GM19328 (cell line): ENCODE data around the gene MYG1.
"Not testable (repeated sequence)": the region's sequence is repeated elsewhere in the genome, so short reads cannot be mapped to it uniquely, and the experiment has no call there.

ENCODE experiments used
- ATAC-seq: cut with Tn5 transposase; IDR thresholded peaks from one replicate; pipeline ENCODE4 v1.9.1; 2021; ENCODE audit warnings: mild to moderate bottlenecking, moderate library complexity; ENCODE audit not compliant: unreplicated experiment

The MYG1 gene

GRCh38 chr12:53325511-53326061 is 26.1 kb downstream of the MYG1 start:
- ATAC-seq = no peak

GRCh38 chr12:53326460-53327185 is 27.1 kb downstream of the MYG1 start:
- no peak for ATAC-seq

- no peak for ATAC-seq
These were observed 28.0 kb downstream of the MYG1 start for GRCh38 chr12:53327435-53328042.

- no peak for ATAC-seq
These were observed 28.5 kb downstream of the MYG1 start for GRCh38 chr12:53328043-53328435.

DNA sequence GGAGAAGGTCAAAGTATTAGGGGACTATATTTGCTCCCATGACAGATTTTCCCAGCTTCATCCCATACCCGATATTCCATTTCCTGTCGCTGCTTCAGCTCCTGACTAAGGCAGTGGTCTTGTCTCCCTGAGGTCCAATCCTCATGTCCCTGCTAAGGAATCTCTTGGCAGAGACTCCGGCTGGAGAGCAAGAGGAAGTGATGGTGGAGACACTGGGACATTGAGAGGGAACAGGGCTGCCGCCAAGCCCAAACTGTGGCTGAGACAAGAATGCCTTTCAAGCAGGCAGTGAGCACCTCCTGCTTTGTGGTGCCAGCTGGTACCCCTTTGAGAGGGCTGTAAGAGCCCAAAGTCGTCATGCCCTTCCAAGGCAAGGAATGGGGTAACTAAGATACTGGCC is 31.2 kb downstream of the MYG1 start:
- ATAC-seq = no peak

- not testable (repeated sequence) for ATAC-seq
These were observed 32.8 kb downstream of the MYG1 start for GRCh38 chr12:53332339-53332738.

- no peak for ATAC-seq
These were observed 33.2 kb downstream of the MYG1 start for GRCh38 chr12:53332744-53333143.

DNA sequence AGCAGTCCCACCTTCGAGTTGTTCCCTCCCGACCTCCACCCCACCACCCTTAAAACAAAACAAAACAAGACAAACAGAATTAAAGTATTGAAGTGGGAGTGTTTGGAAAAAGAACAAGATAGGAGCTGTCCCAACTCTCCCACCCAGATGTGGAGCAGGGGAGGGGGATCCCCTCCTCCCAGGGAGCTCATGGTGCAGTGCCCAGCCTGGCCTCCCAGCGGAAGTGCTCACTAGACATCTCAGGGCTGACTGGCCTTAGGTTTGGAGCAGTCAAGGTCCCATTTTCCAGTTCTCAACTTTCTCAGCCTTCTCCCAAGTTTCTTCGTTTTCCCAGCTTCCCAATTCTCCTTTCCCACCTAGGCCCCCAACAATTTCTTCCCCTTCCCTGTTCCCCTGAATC is 33.8 kb downstream of the MYG1 start:
- no peak for ATAC-seq

DNA sequence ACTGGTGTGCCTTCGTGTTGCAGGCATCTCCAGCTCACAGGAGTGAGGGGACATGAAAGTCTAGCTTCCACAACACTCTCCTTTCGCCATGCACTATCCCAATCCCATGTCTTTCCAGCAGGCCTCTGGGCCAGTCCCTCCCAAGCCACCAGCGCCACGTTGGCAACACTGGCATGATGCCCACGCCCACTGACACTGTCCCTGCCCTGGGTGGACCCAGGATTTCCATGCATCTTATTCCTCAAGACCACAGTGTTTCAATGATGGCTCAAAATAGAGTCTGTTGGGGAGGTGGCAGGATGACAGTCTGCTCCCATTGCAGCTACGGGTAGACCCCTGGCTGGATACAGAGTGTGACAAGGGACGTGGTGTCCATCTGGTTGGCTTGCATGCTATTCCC is 34.4 kb downstream of the MYG1 start:
- no peak for ATAC-seq

- ATAC-seq = no peak
These were observed 35.3 kb downstream of the MYG1 start for GRCh38 chr12:53334822-53335221.

DNA sequence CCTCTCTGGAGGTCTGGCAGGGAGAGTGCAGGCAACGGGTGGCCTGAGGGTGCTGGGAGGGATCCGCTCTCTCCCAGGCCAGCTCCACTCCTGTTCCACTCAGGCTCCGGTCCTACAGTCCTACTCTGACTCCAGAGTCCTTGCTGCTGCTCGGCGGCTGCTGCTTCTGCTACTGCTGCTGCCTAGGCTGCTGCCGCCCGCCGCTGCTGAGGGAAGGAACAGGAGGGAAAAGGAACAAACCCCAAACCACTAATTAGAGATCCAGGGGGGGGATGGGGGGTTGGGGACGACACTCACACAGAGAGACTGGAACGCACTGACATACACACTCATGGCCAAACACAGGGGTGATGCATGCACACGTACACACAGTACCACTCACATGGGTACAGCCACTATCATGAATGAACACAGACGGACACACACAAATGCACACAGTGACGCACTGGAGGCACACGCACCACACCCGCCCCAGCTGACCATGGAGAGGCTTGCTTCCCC is 36.7 kb downstream of the MYG1 start, which contains the start of gene SP7:
SP7 (minus strand) TSS at position 174 of the 501 bp plus-strand sequence. CDS start 708 bp downstream, outside the sequence.
- no peak for ATAC-seq

- ATAC-seq = no peak
These were observed 38.5 kb downstream of the MYG1 start for GRCh38 chr12:53338017-53338416.

DNA sequence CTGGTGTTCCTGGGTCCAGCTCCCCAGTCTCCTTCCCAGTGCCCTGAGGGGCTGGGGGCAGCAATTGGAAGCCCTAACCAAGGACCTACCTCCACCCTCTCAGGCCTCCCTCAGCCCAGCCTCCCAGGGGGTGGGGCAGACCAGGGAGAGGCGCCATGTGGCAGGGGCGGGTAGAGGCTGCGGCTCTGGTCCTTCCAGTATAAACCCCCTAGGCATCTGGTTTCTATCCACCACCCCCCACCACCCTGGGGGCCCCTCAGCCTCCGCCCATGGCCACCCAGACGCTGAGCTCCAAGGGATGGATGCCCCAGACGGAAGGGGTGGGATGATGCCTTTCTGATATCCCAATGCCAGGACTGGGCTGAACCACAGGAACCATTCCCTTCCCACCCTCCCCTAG is 39.4 kb downstream of the MYG1 start:
- ATAC-seq = no peak

- no peak for ATAC-seq
These were observed 40.9 kb downstream of the MYG1 start for GRCh38 chr12:53340398-53340797.

DNA sequence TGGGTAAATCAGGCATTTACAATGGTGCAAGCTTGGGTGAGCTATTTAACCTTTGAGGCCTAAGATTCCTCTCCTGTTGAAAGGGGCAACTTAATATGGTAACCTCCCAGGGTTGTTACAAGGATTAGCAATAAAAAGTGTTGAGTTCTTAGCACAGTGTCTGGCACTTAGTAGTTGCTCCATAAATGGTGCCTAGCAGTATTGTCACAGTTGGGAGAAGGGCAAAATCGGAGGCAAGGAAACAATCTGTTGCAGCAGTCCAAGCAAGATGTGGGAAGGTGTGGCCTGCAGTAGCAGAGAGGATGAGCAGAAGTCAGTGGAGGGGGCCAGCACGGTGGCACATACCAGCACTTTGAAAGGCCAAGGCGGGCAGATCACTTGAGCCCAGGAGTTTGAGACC is 44.0 kb downstream of the MYG1 start:
- ATAC-seq = no peak

- ATAC-seq = no peak
These were observed 44.5 kb downstream of the MYG1 start for GRCh38 chr12:53343969-53344368.

GRCh38 chr12:53344487-53344823 is 45.0 kb downstream of the MYG1 start:
- no peak for ATAC-seq

DNA sequence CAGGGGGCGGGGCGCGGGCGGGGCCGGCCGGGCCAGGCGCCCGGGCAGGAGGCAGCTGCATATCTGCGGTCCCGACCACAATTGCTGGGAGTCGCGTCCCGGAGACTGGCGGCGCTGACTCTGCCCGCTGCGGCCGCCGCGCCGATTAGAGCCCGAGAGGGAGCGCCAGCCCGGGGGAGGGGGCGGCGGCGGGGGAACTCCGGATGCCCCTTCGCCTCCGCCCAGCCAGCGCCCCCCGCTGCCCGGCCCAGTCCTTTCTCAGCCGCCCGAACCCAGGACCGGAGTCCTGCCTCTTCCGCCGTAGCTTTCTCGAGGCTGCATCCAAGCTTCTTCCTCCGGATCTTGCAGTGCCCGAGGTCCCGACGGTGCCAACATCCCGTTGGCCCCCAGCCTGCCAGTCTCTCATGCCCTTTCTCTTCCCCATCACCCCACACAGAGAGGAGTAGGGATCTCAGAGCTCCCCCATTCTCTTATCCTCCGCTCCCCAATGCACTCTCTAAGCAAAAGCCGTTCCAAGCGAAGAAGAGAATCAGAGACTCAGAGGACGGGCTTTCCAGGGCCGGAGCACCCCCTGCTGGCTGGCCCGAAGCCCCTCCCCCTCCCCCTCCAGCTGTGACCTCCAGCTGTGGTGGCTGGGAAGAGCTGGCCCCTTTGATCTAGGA is 45.5 kb downstream of the MYG1 start:
- no peak for ATAC-seq

DNA sequence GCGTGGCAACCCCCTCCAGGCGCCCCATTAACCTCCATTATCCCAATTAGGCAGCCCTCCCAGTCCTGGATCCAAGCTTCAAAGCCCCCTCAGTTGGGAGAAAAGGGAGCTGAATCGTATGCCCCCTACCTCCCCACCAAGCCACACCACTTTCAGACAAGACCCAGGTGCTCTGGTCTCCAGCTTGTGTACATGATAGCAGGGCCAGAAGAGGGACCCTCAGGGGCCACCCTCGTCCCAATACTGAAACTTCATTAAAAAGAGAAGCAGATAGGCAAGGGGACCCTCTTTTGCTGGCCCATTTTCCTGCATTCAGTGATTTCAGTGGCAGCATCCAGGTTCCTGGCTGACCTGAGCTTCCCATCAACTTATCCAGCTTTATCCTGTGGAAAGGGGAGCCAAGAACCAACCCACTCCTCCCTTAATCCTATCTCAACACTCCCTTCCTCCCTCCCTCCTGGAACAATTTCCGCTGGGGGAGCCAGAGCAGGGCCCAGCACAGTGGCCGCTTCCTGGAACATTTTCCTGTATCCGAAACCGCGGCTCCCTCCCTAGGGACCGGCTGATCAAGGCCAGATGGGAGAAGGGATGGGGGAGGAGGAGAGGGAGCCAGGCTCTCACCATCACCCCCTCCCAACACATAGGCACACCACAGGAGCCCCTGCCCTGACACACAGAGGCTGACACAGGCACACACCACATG is 46.1 kb downstream of the MYG1 start:
- ATAC-seq = no peak

DNA sequence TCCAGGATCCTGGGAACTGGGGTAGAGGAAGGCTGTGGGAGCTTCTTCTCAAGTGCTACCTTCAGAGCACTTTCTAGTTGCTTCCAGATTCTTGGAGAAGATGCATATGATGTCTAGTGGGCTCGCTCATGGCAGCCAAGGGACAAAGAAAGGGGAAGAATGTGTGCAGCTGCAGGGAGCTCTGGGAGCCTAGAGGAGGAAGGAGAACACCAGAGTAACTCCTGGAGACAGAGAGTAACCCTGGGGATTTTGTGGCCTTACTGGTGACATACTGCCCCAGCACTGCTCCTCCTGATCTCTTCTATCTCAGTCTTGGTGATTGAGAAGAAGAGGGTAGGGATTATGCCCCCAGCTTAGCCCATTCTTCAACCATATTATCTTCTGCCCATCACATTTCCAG is 47.0 kb downstream of the MYG1 start:
- ATAC-seq = no peak

DNA sequence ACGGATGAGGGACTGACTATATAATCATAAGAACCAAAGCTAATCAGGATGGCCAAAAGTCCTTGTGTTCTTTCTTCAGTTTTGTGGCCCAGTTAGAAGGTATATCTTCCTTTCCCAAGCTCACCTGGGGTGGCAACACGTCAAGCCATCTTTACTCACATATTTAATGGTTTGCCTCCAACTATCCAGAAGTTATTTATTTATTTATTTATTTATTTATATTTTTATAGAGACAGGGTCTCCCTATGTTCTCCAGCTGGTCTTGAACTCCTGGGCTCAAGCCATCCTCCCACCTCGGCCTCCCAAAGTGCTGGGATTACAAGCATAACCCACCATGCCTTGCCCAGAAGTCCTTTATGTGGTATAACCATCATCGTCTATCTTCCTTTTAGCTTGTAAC is 48.4 kb downstream of the MYG1 start:
- ATAC-seq = no peak
